HL-60/S4 treated with retinoic acid at 250 ng/mL for 4 days and 3 days (cell line): ENCODE measurements around the gene TENM3.
"Not testable (repeated sequence)": the region's sequence is repeated elsewhere in the genome, so short reads cannot be mapped to it uniquely, and the experiment has no call there.

Source experiments
- in situ Hi-C: fragments of 300-500 bp; cut with MboI; formaldehyde crosslinking; loops from 2 replicates; pipeline ENCODE4 v1.7.0; 2022; ENCODE audit warnings: low sequenced_read_pairs

TENM3 gene

GRCh38 chr4:182243204-182243603, at the start of gene TENM3:
Gene TENM3, plus strand, starts transcription at chr4:182243402. Its CDS starts 80,619 bp downstream, at chr4:182324021.
- in situ Hi-C loops: not testable (repeated sequence)

- in situ Hi-C loops: no loop called here
These were observed 48.9 kb upstream of the TENM3 start for GRCh38 chr4:182194091-182194824.

- in situ Hi-C loops: no loop called here
These were observed 45.6 kb upstream of the TENM3 start for GRCh38 chr4:182197611-182198010.

GRCh38 chr4:182201871-182202270, 41.3 kb upstream of the TENM3 start:
- in situ Hi-C loops: no loop called here

DNA sequence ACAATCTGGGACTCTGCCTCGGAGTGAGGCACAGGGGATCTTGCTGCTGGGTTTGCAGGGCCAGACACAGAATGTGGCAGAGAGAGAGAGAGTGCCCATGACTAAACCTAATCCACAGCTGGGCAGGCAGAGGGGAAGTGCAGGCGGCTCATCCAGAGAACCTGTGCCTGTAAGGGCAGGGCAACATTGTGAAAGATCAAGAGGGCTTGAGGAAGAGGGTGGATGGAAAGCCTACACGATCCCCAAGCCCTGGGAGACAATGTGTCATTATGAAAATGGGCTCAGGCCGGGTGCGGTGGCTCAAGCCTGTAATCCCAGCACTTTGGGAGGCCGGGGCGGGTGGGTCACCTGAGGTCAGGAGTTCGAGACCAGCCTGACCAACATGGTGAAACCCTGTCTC, 40.6 kb upstream of the TENM3 start:
- in situ Hi-C loops: no loop called here

DNA sequence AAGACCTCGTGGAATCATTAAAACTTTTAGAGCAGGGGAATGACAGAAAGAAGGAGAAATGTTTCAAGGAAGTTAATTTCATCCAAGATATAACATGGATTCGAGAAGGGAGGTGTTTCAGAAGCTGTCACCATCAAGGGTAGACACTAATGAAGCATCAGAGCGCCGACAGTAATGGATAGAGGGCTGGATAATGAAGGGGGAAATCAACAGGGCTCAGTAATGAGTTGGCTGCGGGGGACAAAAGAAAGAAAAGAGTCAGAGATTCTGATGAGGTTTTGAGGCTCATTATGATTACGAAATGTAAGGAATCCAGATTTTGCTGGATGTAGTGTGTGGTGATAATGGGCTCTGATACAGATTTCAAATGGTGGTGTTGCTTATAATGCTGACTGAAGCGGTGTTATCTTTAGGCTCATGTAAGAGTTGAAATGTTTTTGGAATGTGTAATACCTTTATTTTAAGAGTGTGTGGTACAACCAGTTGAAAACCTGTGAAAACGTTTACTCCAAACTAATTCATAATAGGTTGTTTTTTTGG, 39.3 kb upstream of the TENM3 start:
- in situ Hi-C loops: no loop called here

- in situ Hi-C loops: no loop called here
These were observed 37.9 kb upstream of the TENM3 start for GRCh38 chr4:182205306-182205705.

GRCh38 chr4:182206266-182206665, 36.9 kb upstream of the TENM3 start:
- in situ Hi-C loops: no loop called here

DNA sequence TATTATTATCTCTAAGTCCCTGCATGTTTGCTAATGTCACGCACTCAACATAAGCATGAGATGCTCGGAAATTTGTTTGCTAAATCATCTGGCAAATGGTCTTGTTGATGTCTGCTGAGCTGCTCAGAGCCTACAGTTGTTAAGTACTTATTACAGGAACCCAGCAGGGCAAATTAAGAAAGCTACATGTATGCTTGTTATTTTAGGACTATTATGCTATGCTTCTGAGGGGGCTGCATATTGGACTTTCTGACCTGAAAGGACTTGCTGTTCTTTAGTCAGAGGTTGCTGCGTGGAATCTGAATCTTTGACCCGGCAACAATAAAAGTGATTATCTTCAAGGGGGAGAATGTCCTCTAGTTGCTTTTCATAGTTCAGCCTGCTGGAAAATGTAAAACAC, 36.3 kb upstream of the TENM3 start:
- in situ Hi-C loops: no loop called here

- in situ Hi-C loops: no loop called here
These were observed 35.3 kb upstream of the TENM3 start for GRCh38 chr4:182207830-182208396.

DNA sequence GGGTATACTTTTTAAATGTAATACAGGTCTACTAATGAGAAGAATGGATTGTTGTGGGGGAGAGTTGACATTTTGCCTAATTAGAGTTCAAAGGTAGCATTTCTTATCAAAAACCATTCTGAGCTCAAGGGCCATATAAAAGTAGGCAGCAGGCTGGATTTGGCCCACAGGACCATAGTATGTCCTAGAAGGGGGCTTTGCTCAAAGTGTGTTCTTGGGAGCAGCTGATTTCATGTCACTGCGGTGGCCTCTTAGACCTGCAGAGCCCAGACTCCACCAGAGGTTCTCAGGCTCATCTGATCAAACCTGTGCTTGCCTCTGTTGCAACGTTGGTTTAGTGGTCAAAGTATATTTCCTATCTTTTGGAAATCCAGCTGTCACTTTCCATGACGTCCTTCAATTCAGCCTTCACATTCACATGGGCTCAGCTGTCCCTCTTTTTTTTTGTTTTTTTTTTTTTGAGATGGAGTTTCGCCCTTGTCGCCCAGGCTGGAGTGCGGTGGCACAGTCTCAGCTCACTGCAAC, 34.6 kb upstream of the TENM3 start:
- in situ Hi-C loops: no loop called here

- in situ Hi-C loops: no loop called here
These were observed 30.9 kb upstream of the TENM3 start for GRCh38 chr4:182212211-182212761.

DNA sequence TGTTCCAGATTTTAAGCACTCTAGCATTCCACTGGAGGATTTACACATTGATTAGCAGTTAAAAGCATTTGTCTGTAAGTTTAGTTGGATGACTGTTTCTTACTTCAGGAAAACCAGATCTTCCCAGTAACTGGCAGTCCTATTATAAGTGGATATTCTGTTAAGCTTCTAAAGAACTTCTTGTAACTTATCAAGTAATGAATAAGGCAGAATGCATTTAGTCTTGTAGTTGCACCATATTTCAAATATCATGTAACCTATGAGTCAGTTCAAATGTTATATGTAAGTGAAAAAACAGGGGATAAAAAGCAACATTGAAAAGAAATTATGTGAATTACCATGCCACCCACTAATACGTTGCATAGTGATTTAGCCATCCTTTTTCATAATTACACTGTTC, 30.2 kb upstream of the TENM3 start:
- in situ Hi-C loops: no loop called here

DNA sequence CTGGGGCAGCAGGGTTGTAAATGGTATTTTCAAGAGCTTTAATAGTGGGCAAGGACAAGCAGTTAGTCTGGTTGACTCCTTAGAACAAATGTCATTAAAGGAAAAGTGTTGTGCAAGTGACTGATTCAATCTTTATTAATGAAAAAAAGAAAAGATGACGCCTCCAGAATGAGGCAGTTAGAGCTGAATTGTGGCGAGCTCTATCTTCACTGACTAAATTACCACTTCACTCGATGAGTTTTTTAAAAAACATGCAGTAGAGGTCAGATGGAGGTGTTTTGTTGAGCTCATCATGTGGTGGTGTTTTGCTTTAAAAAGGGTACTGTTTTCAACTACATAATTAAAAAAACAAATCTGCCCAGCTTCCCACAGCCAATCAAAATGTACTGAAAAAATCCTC, 28.1 kb upstream of the TENM3 start:
- in situ Hi-C loops: no loop called here

GRCh38 chr4:182216005-182216404, 27.2 kb upstream of the TENM3 start:
- in situ Hi-C loops: no loop called here

- in situ Hi-C loops: no loop called here
These were observed 23.7 kb upstream of the TENM3 start for GRCh38 chr4:182219411-182220056.

DNA sequence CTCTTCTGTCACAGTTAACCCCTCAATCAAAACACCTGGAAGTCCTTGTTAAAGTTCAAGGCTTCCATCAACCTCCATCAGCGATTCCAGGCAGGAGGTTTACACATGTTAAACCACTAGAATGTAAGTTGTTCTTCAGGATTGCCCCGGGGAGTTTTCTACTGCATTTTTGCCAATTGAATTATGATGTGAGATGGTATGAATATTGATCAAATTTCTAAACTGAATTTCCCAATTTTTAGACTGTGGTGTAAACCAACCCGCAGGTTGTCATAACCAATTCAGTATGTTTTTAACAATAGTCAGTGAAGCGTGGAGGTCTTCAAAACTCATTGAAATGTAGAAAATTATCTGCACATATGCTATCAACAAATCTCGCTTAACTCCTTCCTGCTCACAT, 21.2 kb upstream of the TENM3 start:
- in situ Hi-C loops: no loop called here

- in situ Hi-C loops: no loop called here
These were observed 20.4 kb upstream of the TENM3 start for GRCh38 chr4:182222766-182223165.

GRCh38 chr4:182223708-182224107, 19.5 kb upstream of the TENM3 start:
- in situ Hi-C loops: no loop called here

DNA sequence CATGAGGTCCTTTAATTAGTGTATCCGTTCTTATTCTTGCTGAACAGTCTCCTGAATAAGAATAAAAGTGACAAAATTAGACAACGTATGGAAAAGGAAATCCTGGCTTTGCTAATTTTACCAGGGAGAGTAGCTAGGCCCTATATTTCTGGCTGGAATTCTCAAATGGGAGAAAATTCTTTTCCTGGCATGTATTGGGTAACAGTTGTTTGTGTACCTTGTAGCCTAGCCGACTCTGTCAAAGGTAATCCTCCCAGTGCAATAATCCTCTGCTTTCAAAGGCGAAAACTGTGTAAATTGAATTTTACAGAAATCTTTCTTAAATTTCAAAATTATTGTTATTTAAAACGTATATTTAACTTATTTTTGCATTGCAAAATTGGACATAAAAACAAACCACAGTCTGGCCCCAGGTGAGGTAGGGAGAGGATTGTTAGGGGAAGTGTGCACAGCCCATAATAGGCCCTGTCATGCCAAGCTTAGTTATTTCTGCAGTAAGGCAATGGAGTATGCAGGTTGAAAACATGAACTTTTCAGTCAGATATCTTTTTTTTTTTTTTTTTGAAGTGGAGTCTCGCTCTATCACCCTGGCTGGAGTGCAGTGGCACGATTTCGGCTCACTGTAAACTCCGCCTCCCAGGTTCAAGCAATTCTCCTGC, 18.9 kb upstream of the TENM3 start:
- in situ Hi-C loops: no loop called here

GRCh38 chr4:182225257-182225852, 17.8 kb upstream of the TENM3 start:
- in situ Hi-C loops: no loop called here
